NCI-H524 treated with DMSO at 0.1 percent for 48 hours (cell line): Measurements from ENCODE around the gene STIP1.
"Not testable (repeated sequence)": the region's sequence is repeated elsewhere in the genome, so short reads cannot be mapped to it uniquely, and the experiment has no call there.

Experiments used
- DNase-seq: peaks from one replicate; lab custom pipeline; 2025; lab: John Stamatoyannopoulos, UW

Gene STIP1

GRCh38 chr11:64157631-64158394, 28.2 kb upstream of the STIP1 start:
- no peak for DNase-seq

GRCh38 chr11:64161037-64161436, 24.9 kb upstream of the STIP1 start:
- DNase-seq = no peak

GRCh38 chr11:64162769-64163168, 23.2 kb upstream of the STIP1 start:
- not testable (repeated sequence) for DNase-seq

DNA sequence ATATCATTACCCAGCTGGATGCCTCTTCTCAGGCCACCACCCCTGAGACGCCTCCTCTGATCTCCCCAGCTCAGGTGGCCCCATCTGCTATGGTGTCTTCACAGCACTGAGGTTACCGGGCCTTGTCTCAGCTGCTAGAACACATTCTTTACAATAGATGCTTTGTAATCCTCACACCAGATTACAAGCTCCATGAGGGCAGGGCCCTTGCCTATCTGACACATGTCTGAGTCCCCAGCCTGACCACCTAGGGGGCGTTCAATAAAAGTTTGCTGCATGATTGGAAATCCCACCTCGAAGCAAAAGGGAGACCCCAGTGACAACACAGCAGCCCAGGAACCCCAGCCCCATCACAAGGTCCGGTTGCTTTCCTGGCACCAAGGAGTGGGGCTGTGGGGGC, 22.0 kb upstream of the STIP1 start:
- no peak for DNase-seq

DNA sequence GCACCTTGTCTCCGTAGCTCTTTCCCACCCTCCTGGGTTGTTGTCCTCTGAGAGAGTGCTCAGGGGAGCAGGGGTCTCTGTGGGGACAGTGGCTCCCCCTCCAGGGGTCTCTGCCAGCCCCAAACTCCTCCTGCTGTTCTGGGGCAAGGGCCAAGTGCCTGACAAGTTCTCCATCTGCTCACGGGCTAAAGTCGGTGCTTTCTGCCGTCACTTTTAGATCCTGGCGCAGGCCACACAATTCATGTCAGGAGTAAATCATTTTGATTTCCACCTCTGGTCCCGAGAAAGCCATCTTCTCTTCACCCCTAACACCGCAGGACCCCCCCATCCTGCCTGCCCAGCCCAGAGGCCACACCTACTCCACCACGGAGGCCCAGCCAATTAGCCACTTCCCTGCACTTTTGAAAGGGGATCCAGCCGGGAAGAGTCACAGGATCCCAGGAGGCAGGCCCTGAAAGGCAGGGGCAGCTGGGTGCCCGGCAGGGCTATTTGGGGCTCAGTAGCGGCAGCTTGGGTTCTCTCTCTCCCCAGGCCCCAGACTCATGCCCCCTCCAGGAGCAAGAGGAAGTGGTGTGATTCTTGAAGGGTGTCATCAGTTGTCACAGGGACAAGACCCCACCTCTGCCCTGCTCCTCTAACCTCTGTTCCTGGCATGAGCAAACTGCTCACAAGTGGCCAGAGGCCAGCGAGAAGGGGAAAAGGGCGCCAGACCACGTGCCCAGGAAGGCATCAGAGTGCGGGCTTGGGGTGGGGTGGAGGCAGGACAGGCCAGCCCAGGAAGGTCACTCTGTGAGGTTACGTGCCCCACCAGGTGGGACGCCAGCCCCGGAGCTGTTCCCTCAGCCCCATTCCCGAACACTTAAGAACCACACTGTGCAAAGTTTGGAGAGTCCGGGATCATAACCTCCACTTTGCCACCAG, 21.3 kb upstream of the STIP1 start:
- DNase-seq = no peak

DNA sequence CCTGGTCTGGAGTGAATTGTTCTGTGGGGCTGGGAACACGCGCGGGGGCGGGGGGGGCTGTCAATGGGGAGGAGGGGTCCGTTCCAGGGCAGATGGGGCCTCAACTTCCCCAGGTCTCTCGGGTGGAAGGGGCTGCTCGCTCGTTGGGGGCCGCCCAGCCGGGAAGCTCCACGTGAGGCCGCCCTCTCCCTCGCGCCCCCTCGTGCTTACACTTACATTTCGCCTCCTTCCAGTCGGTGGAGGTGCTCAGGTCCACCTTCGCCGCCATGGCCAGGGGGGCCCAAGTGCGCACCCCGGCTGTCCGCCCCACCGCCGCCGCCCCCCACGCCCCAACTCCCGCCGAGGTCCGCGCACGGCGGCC, 20.5 kb upstream of the STIP1 start:
- no peak for DNase-seq

DNA sequence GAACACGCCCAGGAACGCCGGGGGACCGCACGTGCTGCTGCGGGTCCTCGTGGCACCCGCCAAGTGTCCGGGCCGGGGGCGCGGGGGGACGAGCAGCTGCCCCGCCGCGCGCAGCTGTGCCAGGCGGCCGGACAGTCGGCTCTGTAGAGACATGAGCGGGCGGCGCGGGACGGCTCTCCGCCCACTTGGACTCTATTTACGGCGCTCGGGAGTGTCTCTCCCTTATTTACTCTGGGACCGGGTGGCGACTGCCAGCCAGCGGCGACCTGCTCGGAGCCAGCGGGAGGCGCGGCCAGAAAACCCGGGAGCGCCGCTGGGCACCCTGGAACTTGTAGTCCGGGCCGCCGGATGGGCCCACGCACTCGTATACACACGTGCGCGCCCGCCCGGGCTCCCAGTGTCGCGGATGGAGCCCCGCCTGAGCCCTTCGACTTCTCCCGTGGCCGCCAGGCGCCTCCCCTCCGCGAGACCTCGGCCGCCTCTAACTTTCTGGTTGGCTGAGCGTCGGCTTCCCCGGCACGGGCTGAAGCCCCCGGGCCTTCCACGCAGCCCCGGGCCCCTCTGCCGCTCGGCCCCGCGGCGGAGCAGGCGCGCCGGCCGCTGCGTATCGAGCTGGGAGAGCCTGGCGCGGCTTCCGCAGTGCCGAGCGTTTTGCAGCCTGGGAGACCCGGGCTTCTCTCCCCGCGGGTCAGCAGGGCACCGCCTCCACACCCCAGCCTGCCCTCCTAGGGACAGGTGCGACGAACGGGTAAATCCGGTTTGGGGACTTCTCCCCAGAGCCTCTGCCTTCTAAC, 19.9 kb upstream of the STIP1 start, which contains the start of gene MACROD1:
Gene MACROD1 (minus strand): TSS at position 272 of the 794 bp plus-strand sequence. CDS start 119 bp downstream, at position 153.
- DNase-seq = peak; percentile 24

DNA sequence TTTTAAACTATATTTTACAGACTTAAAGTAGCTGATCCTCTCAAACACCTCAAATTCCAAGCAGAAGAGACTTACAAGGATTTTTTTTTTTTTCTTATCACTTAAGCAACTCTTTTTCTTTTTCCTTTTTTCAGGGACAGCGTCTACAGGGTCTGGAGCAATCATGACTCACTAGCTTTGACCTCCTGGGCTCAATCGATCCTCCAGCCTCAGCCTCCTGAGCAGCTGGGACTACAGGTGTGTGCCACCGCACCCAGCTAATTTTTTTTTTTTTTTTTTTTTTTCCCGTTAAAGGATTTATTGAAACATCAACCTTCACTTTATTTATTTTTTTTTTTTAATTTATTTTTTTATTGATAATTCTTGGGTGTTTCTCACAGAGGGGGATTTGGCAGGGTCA, 15.6 kb upstream of the STIP1 start:
- no peak for DNase-seq

- no peak for DNase-seq
Observed at GRCh38 chr11:64173616-64174355, 12.2 kb upstream of the STIP1 start.

- DNase-seq = no peak
Observed at GRCh38 chr11:64176751-64177150, 9.2 kb upstream of the STIP1 start.

- DNase-seq = no peak
Observed at GRCh38 chr11:64178203-64178602, 7.8 kb upstream of the STIP1 start.

DNA sequence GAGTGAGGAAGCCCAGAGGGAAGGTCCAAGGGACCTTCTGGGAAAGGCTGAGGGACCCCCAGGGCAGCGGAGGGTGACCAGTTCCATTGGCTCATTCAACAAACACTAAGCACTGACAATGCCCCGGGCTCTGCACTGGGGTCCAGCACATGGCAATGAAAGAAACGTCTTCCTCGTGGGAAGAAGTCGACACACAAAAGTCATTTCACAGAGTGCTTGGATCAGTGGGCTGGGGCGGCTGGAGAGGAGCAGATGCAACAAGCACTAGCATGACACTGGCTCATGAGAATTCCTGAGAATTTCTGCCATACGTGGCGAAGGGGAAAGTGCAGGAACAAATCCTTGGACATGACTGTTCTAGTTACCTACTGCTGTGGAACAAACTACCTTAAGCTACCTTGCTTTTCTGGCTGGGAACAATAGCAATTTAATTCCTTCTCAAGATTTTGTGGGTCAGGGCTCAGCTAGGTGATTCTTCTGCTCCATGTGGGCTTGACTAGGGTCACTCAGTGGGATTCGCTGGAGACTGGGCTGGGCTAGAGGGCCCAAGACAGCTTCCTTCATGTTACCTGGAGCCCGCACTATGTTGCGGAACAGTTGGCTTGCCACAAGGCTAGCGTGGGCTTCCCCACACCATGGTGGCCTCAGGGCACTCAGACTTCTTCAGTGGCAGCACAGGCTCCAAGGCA, 6.9 kb upstream of the STIP1 start:
- no peak for DNase-seq

- DNase-seq = peak; percentile 82
Observed at GRCh38 chr11:64180891-64181290, 5.1 kb upstream of the STIP1 start.

DNA sequence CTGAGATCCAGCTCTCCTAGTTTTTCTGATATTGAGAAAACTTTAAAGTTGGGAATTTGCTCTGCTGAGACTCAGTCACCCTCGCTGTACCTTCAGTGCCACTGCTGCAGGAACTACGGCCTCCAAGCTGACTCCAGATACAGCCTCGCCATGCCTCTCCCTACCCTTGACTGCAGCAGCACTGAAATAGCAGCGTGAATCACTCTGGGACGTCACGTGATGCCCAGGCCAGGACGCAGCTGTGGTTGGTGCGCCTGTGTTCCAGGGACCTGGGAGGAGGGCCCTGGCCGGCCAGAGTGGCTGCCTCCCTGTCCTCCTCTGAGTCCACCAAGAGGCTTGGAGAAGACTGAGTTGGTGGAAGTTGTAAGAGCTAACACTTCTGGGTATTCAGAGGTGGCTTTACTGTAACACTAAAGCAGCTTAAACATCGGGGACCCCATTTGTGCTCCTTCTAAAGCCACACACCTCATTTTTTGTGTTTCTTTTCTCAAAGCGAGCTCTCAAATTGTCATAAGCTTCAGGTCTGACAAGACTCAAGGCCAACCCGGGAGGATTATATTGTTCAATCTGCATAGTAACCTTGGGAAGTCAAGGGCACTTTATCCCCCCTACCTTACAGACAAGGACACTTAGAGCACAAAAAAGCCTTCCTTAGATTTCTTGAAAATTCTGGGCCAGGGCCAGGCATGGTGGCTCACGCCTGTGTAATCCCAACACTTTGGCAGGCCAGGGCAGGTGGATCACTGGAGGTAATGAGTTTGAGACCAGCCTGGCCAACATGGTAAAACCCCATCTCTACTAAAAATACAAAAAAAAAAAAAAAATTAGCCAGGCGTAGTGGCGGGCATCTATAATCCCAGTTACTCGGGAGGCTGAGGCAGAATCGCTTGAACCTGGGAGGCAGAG, 4.2 kb upstream of the STIP1 start:
- no peak for DNase-seq

DNA sequence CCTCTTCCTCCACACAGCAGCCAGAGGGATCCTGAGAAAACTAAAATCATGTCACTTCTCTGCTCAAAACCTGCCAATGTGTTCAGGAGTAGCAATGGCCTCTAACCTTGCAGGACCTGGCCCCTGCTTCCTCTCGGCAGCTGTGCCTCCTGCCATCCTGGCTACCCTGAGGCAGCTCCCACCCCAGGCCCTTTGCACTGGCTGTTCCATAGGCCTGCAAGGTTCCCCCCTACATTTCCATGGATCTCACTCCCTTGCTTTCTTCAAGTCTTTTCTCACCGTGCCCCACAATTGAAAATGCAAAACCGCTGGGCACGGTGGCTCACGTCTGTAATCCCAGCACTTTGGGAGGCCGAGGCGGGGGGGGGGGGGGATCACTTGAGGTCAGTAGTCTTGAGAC, 2.1 kb upstream of the STIP1 start:
- no peak for DNase-seq

GRCh38 chr11:64185175-64185692, 737 bp upstream of the STIP1 start:
- no peak for DNase-seq

DNA sequence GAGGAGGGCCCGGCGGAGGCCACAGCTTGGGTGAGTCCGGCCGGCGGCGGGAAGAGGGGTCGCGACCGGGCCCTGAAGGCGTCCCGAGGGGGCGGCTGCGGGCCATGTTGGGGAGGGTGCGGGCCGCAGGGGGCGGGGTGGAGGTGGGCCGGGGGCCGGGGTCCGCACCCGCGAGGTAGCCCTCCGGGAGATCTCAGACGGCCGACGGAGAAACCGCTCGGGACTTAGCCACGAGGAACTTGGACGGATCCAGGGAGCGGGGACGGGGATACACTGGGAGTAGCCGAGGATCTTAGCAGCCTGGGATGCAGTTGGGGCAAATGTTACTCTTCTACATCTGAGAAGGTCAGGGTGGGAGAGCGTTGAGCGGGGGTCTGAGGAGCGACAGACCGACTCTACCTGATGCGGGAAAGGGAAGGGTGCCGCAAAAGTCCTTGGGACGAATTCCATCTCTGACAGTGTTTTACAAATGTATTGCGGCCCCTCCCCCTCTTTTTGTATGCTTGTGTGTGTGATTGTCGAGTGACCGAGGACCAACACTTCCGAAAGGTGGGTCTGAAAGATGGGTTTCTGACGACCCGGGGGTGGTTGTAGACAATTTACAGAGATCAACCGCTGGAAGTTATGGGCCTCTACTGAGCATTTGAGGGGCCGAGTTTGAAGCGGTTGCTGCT, 658 bp downstream of the STIP1 start:
- no peak for DNase-seq

GRCh38 chr11:64192434-64192833, 6.5 kb downstream of the STIP1 start:
- DNase-seq = no peak

- DNase-seq = no peak
Observed at GRCh38 chr11:64196626-64197025, 10.7 kb downstream of the STIP1 start.
